Activated T-cell treated with anti-CD3 and anti-CD28 coated beads, Interleukin-2, amount 50 U/mL, for 24 hours (primary cell): Measurements from ENCODE around the gene PLEKHA8.

Experiments used
- DNase-seq: peaks from one replicate; pipeline ENCODE4 v3.0.0-alpha.2; 2020
- H3K27ac Mint-ChIP-seq: 2 replicates; pipeline ENCODE4 v1.8.0; 2020; ENCODE audit warnings: mild to moderate bottlenecking, mixed read lengths
- H3K27me3 Mint-ChIP-seq: 2 replicates; pipeline ENCODE4 v1.8.0; 2020; ENCODE audit warnings: mixed read lengths
- H3K36me3 Mint-ChIP-seq: 2 replicates; pipeline ENCODE4 v1.8.0; 2020; ENCODE audit warnings: low read depth, mixed read lengths
- H3K4me1 Mint-ChIP-seq: 2 replicates; pipeline ENCODE4 v1.8.0; 2020; ENCODE audit warnings: low read depth, mixed read lengths
- H3K4me3 Mint-ChIP-seq: 2 replicates; pipeline ENCODE4 v1.8.0; 2020; ENCODE audit warnings: mild to moderate bottlenecking, moderate library complexity, mixed read lengths
- H3K9me3 Mint-ChIP-seq: 2 replicates; pipeline ENCODE4 v1.8.0; 2020; ENCODE audit warnings: mixed read lengths

The PLEKHA8 gene

GRCh38 chr7:30119890-30120577, 91.8 kb downstream of the PLEKHA8 start:
- Mint-ChIP-seq H3K4me3 (no peak overlapping the region), H3K27me3 (no peaks in the 10 kb centered on the region), H3K27ac (no peak overlapping the region), H3K36me3 (no peaks in the 10 kb centered on the region), H3K4me1 (peaks cover under 1% of the 10 kb centered on the region), H3K9me3 (no peaks in the 10 kb centered on the region)
- DNase-seq: no peak

- Mint-ChIP-seq H3K4me1 (peaks cover 8% of the 10 kb centered on the region), H3K9me3 (no peaks in the 10 kb centered on the region), H3K4me3 (peak overlapping the region; percentile 76), H3K27me3 (peaks cover 9% of the 10 kb centered on the region), H3K36me3 (no peaks in the 10 kb centered on the region), H3K27ac (peak overlapping the region; percentile 61)
- DNase-seq: no peak
These were observed 105.8 kb downstream of the PLEKHA8 start for GRCh38 chr7:30133736-30134610.

GRCh38 chr7:30134611-30135300, 106.5 kb downstream of the PLEKHA8 start, which contains the start of gene MTURN:
Gene MTURN, plus strand, starts transcription at chr7:30134986. Its CDS starts 151 bp downstream, at chr7:30135137.
- H3K27ac Mint-ChIP-seq: peak within 1 kb of the TSS; percentile 86
- peak; percentile 89 for DNase-seq
- peaks cover 9% of the 10 kb centered on the region for H3K27me3 Mint-ChIP-seq
- no peaks in the 10 kb centered on the region for H3K9me3 Mint-ChIP-seq
- H3K36me3 Mint-ChIP-seq: no peaks in the 10 kb centered on the region
- peaks cover 8% of the 10 kb centered on the region for H3K4me1 Mint-ChIP-seq
- peak within 1 kb of the TSS; percentile 85 for H3K4me3 Mint-ChIP-seq

GRCh38 chr7:30135301-30136116, 107.3 kb downstream of the PLEKHA8 start:
- H3K4me1 Mint-ChIP-seq: peaks cover 8% of the 10 kb centered on the region
- H3K27me3 Mint-ChIP-seq: peaks cover 9% of the 10 kb centered on the region
- peak; percentile 73 for DNase-seq
- no peaks in the 10 kb centered on the region for H3K36me3 Mint-ChIP-seq
- H3K9me3 Mint-ChIP-seq: no peaks in the 10 kb centered on the region
- peak overlapping the region; percentile 85 for H3K4me3 Mint-ChIP-seq
- peak overlapping the region; percentile 86 for H3K27ac Mint-ChIP-seq

GRCh38 chr7:30136117-30136731, 108.0 kb downstream of the PLEKHA8 start:
- H3K27ac Mint-ChIP-seq: peak overlapping the region; percentile 86
- H3K4me1 Mint-ChIP-seq: peaks cover 8% of the 10 kb centered on the region
- H3K4me3 Mint-ChIP-seq: peak overlapping the region; percentile 85
- DNase-seq: no peak
- H3K36me3 Mint-ChIP-seq: no peaks in the 10 kb centered on the region
- H3K27me3 Mint-ChIP-seq: peaks cover 9% of the 10 kb centered on the region
- H3K9me3 Mint-ChIP-seq: no peaks in the 10 kb centered on the region

- Mint-ChIP-seq H3K36me3 (no peaks in the 10 kb centered on the region), H3K27ac (no peak overlapping the region), H3K4me1 (peaks cover 8% of the 10 kb centered on the region), H3K4me3 (peak overlapping the region; percentile 85), H3K9me3 (no peaks in the 10 kb centered on the region), H3K27me3 (peaks cover 9% of the 10 kb centered on the region)
- DNase-seq: no peak
These were observed 108.7 kb downstream of the PLEKHA8 start for GRCh38 chr7:30136743-30137485.

GRCh38 chr7:30139836-30140384, 111.7 kb downstream of the PLEKHA8 start:
- H3K36me3 Mint-ChIP-seq: no peaks in the 10 kb centered on the region
- no peak overlapping the region for H3K4me3 Mint-ChIP-seq
- peaks cover 22% of the 10 kb centered on the region for H3K4me1 Mint-ChIP-seq
- H3K9me3 Mint-ChIP-seq: no peaks in the 10 kb centered on the region
- no peak for DNase-seq
- H3K27ac Mint-ChIP-seq: no peak overlapping the region
- H3K27me3 Mint-ChIP-seq: no peaks in the 10 kb centered on the region

GRCh38 chr7:30140456-30140855, 112.2 kb downstream of the PLEKHA8 start:
- no peaks in the 10 kb centered on the region for H3K36me3 Mint-ChIP-seq

GRCh38 chr7:30142710-30143109, 114.5 kb downstream of the PLEKHA8 start:
- H3K9me3 Mint-ChIP-seq: no peaks in the 10 kb centered on the region
- no peak overlapping the region for H3K4me3 Mint-ChIP-seq
- peaks cover 19% of the 10 kb centered on the region for H3K4me1 Mint-ChIP-seq
- no peaks in the 10 kb centered on the region for H3K36me3 Mint-ChIP-seq
- no peak overlapping the region for H3K27ac Mint-ChIP-seq
- H3K27me3 Mint-ChIP-seq: no peaks in the 10 kb centered on the region
- no peak for DNase-seq

More at GRCh38 chr7:30140456-30140855, 112.2 kb downstream of the PLEKHA8 start:
- DNase-seq: no peak
- Mint-ChIP-seq H3K4me3 (no peak overlapping the region), H3K9me3 (no peaks in the 10 kb centered on the region), H3K27me3 (no peaks in the 10 kb centered on the region), H3K27ac (no peak overlapping the region), H3K4me1 (peaks cover 22% of the 10 kb centered on the region)

- no peaks in the 10 kb centered on the region for H3K9me3 Mint-ChIP-seq
- H3K27me3 Mint-ChIP-seq: no peaks in the 10 kb centered on the region
- H3K27ac Mint-ChIP-seq: peak overlapping the region; percentile 30
- H3K4me3 Mint-ChIP-seq: no peak overlapping the region
- peaks cover 19% of the 10 kb centered on the region for H3K4me1 Mint-ChIP-seq
- no peaks in the 10 kb centered on the region for H3K36me3 Mint-ChIP-seq
- DNase-seq: no peak
These were observed 115.6 kb downstream of the PLEKHA8 start for GRCh38 chr7:30143748-30144251.

- no peak for DNase-seq
- Mint-ChIP-seq H3K9me3 (no peaks in the 10 kb centered on the region), H3K36me3 (no peaks in the 10 kb centered on the region), H3K4me1 (peaks cover 19% of the 10 kb centered on the region), H3K4me3 (no peak overlapping the region), H3K27me3 (no peaks in the 10 kb centered on the region), H3K27ac (no peak overlapping the region)
These were observed 116.6 kb downstream of the PLEKHA8 start for GRCh38 chr7:30144657-30145306.

- Mint-ChIP-seq H3K4me3 (no peak overlapping the region), H3K27me3 (no peaks in the 10 kb centered on the region), H3K9me3 (no peaks in the 10 kb centered on the region), H3K36me3 (no peaks in the 10 kb centered on the region), H3K4me1 (peaks cover 19% of the 10 kb centered on the region), H3K27ac (no peak overlapping the region)
- DNase-seq: no peak
These were observed 117.3 kb downstream of the PLEKHA8 start for GRCh38 chr7:30145426-30145970.
